NCI-H2029 (cell line): ENCODE results near the gene MRPL48.
"Not testable (repeated sequence)": the region's sequence is repeated elsewhere in the genome, so short reads cannot be mapped to it uniquely, and the experiment has no call there.

Experiments
- DNase-seq: peaks from one replicate; lab custom pipeline; 2025; lab: John Stamatoyannopoulos, UW

The MRPL48 gene

DNA sequence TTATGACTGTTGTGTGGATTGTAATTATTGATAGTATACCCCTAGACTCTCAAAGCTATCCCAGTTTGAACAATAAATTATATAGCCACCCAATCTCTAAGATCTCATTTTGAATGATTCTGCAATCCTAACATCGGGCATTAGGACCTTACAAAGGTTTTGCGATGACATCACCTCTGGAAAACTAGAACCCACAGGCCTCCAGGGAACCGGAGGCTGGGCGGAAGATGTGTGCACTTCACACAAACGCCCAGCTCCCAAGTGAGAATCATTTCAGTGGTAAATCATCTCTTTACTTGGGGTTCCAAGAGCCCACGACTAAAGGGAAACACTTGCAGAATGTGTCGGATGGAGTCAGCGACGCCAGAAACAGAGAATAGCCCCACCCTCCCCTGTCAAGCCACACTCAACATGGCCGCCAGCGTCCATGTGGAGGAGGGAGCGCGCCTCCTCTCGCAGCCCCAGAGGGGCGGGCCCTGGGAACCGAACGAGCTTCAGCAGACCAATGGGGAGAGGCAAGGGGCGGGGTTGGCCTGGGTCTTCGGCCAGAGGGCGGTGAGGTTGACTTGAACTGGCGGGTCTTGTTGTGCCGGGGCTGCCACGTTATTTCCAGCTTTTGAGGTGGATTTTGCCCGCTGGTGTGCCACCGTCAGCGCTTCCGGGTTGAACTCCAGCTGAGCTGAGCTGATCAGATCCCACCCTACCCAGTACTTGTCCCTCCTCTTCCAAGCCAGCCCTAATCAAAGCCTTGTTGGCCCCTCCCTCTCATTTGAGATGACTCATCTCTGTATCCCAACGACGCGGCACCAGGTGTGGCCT is 8.4 kb upstream of the MRPL48 start:
- peak; percentile 99 for DNase-seq

DNA sequence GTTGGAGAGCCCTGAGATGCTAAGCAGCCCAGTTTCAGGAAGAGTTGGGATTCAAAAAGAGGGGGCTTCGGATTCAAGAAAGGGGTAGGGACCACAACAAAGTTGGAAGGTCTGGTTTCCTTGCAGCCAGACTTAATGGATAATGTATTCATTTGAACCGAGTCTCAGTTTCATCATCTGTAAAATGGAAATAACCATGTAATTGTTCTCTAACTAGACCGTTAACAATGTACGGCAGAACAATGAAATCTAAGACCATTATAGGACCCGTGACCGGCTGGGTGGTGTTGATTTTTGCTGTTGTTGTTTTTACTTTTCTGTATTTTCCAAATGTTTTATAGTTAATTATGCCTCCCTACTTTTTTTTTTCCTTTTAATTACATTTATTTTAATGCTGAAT is 6.4 kb upstream of the MRPL48 start:
- DNase-seq = no peak

DNA sequence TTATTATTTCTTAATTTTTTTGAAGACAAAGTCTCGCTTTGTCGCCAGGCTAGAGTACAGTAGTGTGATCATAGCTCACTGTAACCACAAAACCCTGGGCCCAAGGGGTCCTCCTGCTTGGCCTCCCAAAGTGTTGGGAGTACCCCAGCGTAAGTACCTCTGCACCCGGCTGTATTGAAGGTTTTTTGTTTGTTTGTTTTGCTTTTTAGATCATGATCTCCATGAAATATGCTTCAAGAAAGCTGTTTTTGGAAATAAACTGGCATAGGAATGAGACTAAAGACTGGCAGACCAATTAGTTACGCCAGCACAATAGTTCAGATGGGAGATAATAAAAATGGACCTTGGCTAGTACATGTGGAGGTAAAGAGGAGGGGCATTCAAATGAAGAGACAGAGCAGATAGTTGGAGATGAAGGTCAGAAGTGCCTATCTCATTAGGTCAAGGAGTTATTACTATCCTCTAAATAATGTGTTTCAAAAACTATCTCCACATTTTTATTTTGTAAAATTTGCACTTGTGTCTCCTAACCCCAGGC is 4.1 kb upstream of the MRPL48 start:
- no peak for DNase-seq

GRCh38 chr11:73784080-73784634 is 3.5 kb upstream of the MRPL48 start:
- no peak for DNase-seq

GRCh38 chr11:73784734-73785133 is 2.9 kb upstream of the MRPL48 start:
- no peak for DNase-seq

GRCh38 chr11:73785467-73785866 is 2.2 kb upstream of the MRPL48 start:
- not testable (repeated sequence) for DNase-seq

DNA sequence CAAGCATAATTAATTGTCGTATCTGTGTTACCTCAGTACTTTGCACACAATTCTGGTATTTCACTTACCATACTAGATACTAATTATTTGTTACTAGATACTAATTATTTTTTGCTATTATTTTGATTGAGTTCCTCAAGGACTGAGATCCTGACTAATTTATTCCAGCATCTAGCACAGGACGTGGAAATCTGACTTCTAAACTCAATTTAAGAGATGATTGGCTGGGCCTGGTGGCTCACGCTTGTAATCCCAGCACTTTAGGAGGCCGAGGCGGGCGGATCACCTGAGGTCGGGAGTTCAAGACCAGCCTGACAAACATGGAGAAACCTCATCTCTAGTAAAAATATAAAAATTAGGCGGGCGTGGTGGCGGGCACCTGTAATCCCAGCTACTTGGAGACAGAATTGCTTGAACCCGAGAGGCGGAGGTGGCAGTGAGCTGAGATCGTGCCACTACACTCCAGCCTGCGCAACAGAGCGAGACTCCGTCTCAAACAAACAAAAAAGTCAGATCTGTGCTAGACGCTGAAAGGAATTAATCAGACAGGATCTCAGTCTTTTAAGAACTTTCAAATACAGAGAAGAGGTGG is 527 bp upstream of the MRPL48 start:
- DNase-seq = no peak

DNA sequence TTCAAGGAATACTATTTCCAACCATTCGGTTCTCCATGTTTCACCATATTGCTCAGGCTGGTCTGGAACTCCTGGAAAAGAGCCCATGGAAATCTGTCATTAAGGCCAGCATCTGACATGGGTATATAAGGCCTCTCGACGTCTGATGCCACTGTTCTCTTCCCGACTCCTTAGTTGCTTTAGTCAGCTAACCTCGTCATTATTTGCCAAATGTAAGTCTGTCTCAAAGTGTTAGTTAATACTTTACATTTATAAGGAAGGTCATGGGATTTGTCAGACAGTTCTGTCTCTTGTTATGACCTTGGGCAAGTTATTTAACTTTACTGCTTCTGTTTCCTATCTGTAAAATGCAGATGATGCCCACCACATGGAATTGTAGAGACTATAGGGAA is 1.6 kb downstream of the MRPL48 start:
- no peak for DNase-seq

DNA sequence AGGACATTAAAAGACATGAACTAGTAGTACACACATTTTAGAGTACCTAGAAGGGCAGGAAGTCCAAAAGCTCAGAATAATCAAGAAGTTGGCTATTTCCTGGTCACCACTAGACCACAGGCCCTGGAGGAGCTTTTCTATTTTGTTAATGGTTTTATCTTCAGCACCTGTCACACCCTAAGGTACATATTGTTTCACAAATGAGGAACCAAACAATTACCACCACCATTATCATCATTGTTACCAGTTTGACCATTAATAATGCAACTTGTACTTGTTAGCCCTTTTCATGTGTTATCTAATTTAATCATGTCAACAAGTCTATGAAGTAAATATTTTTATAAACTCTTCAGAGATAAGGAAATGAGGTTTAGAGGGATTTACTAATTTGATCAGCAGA is 4.9 kb downstream of the MRPL48 start:
- no peak for DNase-seq

DNA sequence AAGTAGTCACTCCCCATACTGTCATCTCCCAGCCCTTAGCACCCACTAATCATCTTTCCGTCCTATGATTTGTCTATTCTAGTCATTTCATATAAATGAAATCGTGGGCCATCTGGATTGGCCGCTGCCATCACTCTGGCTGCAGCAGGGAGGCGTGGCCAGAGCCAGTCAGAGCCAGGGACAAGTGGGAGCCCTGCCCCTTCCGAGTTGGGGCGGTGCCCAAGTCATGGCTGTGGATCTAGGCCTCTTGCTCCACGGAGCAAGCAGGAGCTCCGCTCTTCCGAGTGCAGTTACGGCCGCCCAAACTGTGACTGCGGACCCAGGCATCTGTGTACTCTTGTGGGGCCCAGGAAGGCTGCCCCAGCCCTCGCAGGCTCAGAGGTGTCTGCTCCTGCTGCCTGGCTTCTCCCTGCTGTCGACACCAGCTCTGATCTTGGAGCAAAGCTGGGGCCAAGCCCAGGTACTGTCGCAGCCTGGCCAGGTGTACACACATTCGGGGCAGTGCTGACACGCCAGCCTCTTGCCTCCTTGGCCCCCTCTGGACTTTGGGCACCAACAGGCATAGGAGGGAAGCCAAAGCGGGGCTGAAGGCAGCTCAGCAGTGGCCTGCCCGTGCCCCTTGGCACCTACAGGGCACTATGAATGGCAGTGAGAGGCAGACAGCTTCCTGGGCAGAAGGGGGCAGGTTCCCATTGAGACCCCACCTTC is 8.4 kb downstream of the MRPL48 start:
- DNase-seq = peak; percentile 72

DNA sequence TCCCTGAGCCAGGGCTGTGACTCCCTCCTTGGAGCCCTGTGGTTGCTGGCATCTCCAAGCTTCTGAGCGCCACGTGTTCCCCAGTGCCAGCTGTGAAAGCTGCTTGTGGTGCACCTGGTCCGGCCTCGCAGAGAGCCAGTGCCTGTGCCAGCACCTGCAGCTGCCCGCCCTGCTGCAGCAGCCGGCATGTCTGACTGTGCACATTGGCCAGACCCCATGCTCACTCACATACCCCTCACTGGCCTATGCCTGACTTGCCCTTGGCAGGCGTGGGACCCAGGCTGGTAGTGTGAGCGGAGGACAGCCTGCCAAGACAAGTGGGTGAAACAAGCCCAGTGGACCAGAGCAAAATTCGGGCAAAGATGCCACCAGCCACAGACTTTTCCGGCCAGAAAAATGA is 9.8 kb downstream of the MRPL48 start:
- DNase-seq = peak; percentile 78

DNA sequence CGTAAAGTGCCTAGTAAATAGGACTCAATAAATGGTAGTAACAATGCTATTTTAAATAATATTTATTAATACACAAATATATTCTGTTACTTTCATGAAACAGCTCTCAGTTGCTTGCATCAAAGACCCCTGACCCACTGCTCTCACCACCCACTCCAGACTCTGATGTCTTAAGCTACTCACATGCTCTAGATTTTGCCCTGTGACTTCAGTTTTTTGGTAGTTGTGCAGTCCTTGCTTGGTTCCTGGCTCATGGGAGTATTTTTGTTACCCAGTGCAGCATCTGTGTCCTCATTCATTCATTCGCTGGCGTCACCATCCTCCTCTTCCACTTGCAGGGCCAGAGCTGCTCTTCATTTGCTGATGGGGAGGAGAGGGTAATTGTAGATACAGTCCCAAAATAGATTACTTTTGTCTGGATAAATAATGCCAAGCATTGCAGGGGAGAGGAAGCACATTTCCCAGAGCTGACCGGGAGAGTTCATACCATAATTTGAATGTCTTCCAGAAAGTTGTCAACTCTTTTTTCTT is 12.7 kb downstream of the MRPL48 start:
- no peak for DNase-seq

DNA sequence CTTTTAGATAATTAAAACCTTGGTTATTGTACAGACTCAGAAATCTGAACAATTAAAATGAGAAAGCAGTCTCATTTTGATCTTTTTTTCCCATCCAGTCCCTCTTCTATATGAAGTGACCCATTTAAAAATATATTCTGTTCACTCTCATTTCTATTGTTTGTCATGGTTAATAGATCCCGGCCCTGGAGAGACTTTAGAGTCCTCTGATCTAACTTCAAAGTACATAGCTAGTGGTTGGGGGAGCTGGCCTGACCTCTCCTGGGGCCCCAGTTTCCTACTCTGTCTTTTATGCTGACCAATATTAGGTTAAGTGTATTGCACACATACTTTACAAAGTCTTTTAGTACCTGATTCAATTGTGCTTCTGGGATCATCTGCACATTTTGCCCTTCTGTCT is 13.5 kb downstream of the MRPL48 start:
- no peak for DNase-seq

- DNase-seq = no peak
Observed at GRCh38 chr11:73804712-73805111, 17.0 kb downstream of the MRPL48 start.

DNA sequence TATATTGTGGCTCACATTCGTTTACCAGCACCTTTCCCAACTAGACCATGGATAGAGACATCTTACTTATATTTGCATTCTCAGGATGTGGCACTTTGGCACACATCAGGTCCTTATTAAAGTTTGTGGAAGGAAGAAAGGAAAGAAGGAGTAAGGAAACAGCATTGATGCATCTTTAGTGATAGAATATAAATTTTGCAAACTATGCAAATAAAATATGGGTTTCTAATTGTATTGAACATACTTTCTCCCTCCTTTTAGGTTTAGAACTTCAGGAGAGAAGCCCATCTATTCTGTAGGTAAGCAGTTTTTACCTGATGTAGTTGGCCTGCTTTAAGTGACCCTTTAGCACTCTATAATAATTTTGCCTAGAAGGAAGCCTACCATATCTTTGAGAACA is 20.4 kb downstream of the MRPL48 start:
- no peak for DNase-seq

DNA sequence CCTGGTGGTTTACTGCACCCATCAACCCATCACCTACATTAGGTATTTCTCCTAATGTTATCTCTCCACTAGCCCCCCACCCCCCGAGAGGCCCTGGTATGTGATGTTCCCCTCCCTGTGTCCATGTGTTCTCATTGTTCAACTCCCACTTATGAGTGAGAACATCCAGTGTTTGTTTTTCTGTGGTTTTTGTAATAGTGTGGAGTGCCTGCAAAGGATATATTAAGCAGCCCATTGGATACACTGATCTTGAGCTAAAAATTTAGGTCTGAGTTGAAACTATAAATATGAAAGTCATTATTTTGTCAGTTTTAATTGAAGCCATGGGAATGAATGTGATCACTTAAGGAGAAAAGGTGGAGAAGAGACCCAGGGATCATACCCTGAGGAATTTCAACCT is 23.0 kb downstream of the MRPL48 start:
- DNase-seq = no peak

DNA sequence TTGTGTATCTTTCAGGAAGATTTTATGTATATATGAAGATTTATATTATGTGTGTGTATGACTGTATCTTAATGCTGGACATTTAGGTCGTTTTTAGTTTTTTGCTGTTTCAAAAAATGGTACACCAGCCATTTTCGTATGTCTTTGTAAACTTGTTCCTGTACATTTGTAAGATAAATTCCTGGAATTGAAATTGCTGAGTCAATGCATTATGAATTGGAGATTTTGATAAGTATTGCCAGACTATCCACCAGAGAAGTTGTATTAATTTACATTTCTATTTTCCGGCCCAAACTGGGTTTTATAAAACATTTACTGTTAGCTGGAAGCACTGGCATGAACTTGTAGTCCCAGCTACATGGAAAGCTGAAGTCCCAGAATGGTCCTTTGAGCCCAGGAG is 24.6 kb downstream of the MRPL48 start:
- DNase-seq = no peak

GRCh38 chr11:73814812-73815211 is 27.1 kb downstream of the MRPL48 start:
- no peak for DNase-seq

GRCh38 chr11:73818846-73819245 is 31.2 kb downstream of the MRPL48 start:
- no peak for DNase-seq

DNA sequence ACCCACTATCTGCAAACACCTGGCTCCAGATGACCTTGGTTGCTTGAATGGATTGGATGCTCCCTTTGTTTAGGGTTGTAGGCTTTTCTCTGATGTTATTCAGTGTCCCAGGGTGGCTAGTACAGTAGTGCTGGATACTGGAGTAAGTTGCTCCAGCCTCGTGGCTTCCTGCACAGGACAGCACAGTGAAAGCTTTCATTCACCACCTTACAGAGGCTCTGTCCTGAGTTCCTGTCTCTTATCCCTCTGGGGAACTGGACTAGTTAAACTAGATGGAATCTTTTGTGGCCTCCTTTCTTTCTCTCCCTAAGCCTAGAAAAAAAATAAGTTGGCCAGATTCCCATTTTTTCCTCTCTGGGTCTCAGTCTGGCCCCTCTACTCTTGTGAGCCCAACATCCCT is 42.6 kb downstream of the MRPL48 start:
- no peak for DNase-seq

GRCh38 chr11:73833067-73833466 is 45.4 kb downstream of the MRPL48 start:
- no peak for DNase-seq

DNA sequence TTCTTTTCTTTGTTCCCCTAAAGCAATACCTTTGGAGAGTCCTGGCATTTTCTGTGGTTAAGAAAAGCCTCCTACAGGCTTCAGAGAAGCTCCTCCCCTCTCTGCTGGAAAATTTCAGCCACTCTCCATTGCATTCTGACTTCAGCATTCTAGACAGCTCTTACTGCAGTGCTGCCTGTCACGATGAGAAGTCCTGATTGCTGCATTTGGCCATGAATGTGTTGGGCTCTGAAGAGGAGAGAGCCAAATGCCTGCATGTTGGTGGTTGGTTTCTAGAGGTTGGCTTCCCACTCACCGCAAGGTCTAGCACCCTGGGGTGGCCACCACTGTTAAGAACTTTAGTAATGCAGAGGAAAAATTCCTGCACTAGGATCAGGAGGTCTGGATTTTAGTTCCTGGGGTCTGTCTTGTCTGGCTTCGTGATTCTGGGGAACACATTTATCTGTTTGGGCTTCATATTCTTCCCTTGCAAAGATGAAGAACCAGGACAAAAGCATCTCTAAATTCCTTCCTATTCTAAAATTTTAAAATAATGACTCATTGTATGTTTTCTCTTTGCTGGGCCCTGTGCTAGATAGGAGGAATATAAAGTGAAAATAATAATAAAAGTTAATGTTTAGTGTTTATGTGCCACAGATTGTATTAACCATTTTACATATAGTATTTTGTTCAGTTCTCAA is 50.9 kb downstream of the MRPL48 start:
- DNase-seq = no peak
